Measurements from ENCODE around the gene GPR15. TPM values are rescaled to one million over a fixed set of nuclear protein-coding genes. Genes with fewer than 3 reads are reported as not detected.

The GPR15 gene
- total RNA-seq, 4 donors from 2014 or later = not detected

DNA sequence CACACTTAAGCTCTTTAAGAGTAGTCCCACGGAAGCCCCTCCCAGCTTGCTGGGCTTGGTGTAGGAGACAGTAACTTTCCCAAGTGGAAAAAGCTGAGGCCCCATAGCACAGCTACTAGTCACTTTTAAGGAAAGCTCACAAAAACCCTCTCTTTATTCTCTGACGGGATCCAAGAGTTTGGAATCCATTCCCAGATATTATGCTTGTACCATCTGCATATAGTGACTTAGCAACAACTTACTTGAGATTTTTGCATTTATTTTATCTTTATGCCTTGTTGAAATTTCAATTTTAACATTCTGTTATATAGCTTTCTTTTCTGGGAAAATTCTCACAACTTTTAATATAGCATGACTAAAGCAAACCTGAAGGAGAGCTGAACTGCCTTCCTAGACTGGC is 19.5 kb downstream of the GPR15 start:
- DNase-seq (ENCODE audit: low spot score in 2 of 2) = no peak
- H3K4me3 ChIP-seq (ENCODE audit: low read depth, poor library complexity, severe bottlenecking) = no peak overlapping the region
- TF ChIP-seq, protein P1, sequence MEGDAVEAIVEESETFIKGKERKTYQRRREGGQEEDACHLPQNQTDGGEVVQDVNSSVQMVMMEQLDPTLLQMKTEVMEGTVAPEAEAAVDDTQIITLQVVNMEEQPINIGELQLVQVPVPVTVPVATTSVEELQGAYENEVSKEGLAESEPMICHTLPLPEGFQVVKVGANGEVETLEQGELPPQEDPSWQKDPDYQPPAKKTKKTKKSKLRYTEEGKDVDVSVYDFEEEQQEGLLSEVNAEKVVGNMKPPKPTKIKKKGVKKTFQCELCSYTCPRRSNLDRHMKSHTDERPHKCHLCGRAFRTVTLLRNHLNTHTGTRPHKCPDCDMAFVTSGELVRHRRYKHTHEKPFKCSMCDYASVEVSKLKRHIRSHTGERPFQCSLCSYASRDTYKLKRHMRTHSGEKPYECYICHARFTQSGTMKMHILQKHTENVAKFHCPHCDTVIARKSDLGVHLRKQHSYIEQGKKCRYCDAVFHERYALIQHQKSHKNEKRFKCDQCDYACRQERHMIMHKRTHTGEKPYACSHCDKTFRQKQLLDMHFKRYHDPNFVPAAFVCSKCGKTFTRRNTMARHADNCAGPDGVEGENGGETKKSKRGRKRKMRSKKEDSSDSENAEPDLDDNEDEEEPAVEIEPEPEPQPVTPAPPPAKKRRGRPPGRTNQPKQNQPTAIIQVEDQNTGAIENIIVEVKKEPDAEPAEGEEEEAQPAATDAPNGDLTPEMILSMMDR (IDR thresholded peaks at IDR 0.05) = no peak
- TF ChIP-seq POLR2A (IDR thresholded peaks at IDR 0.05) = no peak
- 83 to 93% methylated on average over 2 of the region's 2 CpGs for WGBS, 2 donors
- intact Hi-C loops (cut with DNase I; ENCODE audit: low total_unique reads) = no loop called here

DNA sequence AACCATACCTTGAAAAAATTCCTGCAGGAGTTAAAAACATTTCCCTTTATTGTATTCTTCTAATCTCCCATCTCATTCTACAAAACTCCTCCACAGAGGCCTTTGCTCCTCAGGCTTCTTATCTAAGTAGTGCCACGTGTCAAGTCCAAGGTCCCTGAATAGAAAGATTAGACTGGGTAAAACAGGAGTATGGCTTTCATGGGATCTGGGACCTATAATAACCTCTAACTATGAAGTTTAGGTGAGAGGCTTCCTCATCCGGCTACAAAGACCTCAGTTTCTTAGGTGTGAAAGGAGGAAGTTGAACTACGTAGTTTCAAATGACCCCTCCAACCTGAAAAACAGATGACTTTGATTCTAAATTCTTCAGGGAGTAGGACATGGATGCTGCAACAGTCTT is 20.0 kb downstream of the GPR15 start:
- no peak for DNase-seq (ENCODE audit: low spot score in 2 of 2)
- 68 to 81% methylated on average over 3 of the region's 3 CpGs for WGBS, 2 donors
- TF ChIP-seq, protein P1 (IDR thresholded peaks at IDR 0.05) = no peak
- TF ChIP-seq POLR2A (IDR thresholded peaks at IDR 0.05) = no peak
- intact Hi-C loops (cut with DNase I; ENCODE audit: low total_unique reads) = no loop called here
- H3K4me3 ChIP-seq (ENCODE audit: low read depth, poor library complexity, severe bottlenecking) = no peak overlapping the region

DNA sequence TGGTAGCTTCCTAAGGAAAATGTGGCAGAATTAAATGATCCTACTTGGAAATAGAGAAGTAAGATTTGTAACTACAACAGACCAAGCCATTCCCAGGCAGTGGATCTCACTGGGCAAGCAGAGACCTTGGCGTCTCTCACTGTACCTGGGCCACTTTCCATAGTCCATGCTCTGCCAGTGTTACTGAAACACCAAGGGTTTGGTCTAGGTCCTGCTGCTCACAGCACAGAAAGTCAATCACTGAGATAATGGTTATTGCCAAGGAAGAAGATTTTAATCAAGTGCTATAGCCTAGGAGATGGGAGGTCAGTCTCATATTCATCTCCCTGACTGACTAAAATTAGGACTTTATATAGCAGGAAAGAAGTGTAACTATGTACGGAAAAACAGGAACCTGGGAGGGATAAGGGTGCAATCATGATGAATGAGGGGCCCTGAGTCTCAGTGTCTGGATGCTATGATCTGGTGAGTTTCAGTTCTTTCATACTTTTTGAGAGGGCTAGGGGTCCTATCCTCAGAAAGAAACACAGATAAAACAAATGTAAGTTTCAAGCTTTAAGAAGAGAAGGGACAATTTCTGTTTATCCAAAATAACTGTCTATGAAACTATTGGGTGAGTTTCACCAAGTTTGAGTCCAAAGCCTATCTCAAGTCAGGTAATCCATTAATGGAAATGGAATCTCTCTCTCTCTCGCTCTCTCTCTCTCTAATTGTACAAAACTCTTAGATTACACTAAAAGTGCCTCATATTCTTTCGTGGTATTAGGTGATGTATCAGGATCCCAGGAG is 20.6 kb downstream of the GPR15 start:
- intact Hi-C loops (cut with DNase I; ENCODE audit: low total_unique reads) = no loop called here
- WGBS, 2 donors = 55 to 72% methylated on average over 4 of the region's 4 CpGs
- H3K4me3 ChIP-seq (ENCODE audit: low read depth, poor library complexity, severe bottlenecking) = no peak overlapping the region
- no peak for TF ChIP-seq POLR2A (IDR thresholded peaks at IDR 0.05)
- DNase-seq (ENCODE audit: low spot score in 2 of 2) = no peak

DNA sequence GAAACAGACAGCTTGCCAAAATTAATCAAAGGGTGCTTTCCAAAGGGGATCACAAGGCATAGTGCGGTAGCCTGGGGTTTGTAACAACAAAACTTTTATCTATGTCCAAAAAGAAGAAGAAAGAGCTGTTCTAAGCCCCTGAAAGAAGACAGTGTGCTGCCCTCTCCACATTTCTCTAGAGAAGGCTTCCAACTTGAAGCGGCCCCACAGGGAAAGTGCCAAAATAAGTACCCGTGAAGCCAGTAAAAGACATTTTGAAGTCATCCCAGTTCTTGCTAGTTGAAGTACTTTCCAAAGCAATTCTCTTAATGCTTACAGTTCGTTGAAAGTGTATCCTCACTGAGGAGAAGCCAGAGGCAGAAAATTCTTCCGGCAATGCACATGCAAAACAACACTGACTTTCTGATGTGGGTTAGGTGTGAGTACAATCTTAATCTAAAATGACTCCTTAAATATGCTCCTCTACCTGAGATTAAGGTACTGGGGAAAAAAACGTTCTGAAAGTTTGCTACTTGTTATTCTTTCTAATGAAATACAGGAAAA is 21.3 kb downstream of the GPR15 start:
- H3K4me3 ChIP-seq (ENCODE audit: low read depth, poor library complexity, severe bottlenecking) = no peak overlapping the region
- no peak for DNase-seq (ENCODE audit: low spot score in 2 of 2)
- 48 to 53% methylated on average over 6 of the region's 6 CpGs for WGBS, 2 donors
- TF ChIP-seq, protein P1 (IDR thresholded peaks at IDR 0.05) = no peak
- no peak for TF ChIP-seq POLR2A (IDR thresholded peaks at IDR 0.05)
- intact Hi-C loops (cut with DNase I; ENCODE audit: low total_unique reads) = no loop called here

DNA sequence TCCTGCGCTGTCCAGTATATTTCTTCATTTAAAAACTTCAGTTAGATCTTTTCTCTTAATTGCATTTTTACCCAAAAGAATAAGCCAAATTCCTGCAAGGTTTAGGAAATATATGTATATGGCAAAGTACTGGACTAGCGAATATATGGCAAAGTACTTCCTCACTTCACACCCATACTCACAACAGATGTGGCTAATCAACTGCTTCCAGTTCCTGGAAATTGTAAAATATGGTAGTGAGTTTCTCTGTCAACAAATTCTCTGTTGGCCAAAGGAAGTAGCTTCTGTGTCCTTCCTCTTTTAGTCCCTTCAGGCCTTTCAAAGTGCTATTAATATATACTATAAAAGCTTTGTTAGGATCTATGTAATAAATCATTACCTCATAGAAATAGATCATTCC is 22.0 kb downstream of the GPR15 start:
- intact Hi-C loops (cut with DNase I; ENCODE audit: low total_unique reads) = no loop called here
- TF ChIP-seq, protein P1 (IDR thresholded peaks at IDR 0.05) = no peak
- TF ChIP-seq POLR2A (IDR thresholded peaks at IDR 0.05) = no peak
- no peak overlapping the region for H3K4me3 ChIP-seq (ENCODE audit: low read depth, poor library complexity, severe bottlenecking)
- 72 to 77% methylated on average over 2 of the region's 2 CpGs for WGBS, 2 donors
- no peak for DNase-seq (ENCODE audit: low spot score in 2 of 2)

DNA sequence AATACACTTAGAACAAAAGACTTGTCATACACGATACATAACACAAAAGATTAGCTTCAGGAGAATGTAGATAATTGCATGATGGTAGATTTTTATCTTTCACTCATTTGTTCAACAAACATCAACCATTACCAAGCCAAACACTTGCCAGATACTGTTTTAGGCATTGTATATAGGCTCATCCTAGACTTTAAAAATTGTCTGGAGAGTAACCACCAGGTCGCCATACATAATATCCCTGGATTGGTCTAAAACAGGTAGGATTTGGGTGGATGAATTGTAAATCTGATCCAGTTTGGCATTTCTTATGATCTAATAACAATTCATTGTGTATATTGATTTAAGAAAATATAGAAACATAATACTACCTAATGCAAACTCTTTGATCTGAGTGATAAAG is 22.8 kb downstream of the GPR15 start:
- 78 to 81% methylated on average over 2 of the region's 2 CpGs for WGBS, 2 donors

More for the DNA sequence above, 22.8 kb downstream of the GPR15 start:
- no peak overlapping the region for H3K4me3 ChIP-seq (ENCODE audit: low read depth, poor library complexity, severe bottlenecking)
- intact Hi-C loops (cut with DNase I; ENCODE audit: low total_unique reads) = no loop called here
- no peak for TF ChIP-seq POLR2A (IDR thresholded peaks at IDR 0.05)
- TF ChIP-seq, protein P1 (IDR thresholded peaks at IDR 0.05) = no peak
- DNase-seq (ENCODE audit: low spot score in 2 of 2) = no peak
